Upper lobe of left lung (tissue), 6 donors: ENCODE data around the gene AHSA1. TPM values are rescaled to one million over a fixed set of nuclear protein-coding genes. Genes with fewer than 3 reads are reported as not detected.

Source experiments
- ATAC-seq, 2 donors: fragments of 200-7000 bp; cut with Tn5 transposase; one replicate each; pipeline ENCODE4 v1.9.1; 2022; ENCODE audit warnings: mild to moderate bottlenecking in 2 of 2, moderate library complexity in 2 of 2; ENCODE audit not compliant: low FRiP score in 2 of 2
- DNase-seq, 2 donors: peaks; one replicate each; pipeline ENCODE4 v3.0.0-alpha.2; 2019 to 2020
- H3K27ac ChIP-seq, 4 donors: fragments of 200-600 bp; sonication (generic); one replicate each; pipeline ENCODE4 v1.5.1; 2016 to 2019
- H3K27me3 ChIP-seq, 4 donors: fragments of 200-600 bp; sonication (generic); one replicate each; pipeline ENCODE4 v1.5.1; 2017 to 2019
- H3K36me3 ChIP-seq, 4 donors: fragments of 200-600 bp; sonication (generic); one replicate each; pipeline ENCODE4 v1.5.1; 2016 to 2019
- H3K4me1 ChIP-seq, 4 donors: fragments of 200-600 bp; sonication (generic); one replicate each; pipeline ENCODE4 v1.5.1; 2018 to 2019
- H3K4me3 ChIP-seq, 4 donors: fragments of 200-600 bp; sonication (generic); one replicate each; pipeline ENCODE4 v1.5.1; 2017 to 2019; ENCODE audit warnings: mild to moderate bottlenecking in 2 of 4, moderate library complexity in 1 of 4
- H3K9me3 ChIP-seq, 4 donors: fragments of 200-600 bp; sonication (generic); one replicate each; pipeline ENCODE4 v1.5.1; 2018 to 2019
- CTCF ChIP-seq, 6 experiments: fragments of 450-650 bp in 4 of 6; fragments of 200-600 bp in 2 of 6; sonication (generic) in 2 of 6; IDR thresholded peaks; one replicate each; pipeline ENCODE4 v1.5.1; 2016 to 2019; ENCODE audit warnings: antibody characterized with exemption in 6 of 6
- EP300 ChIP-seq, 4 donors: sonication (generic); formaldehyde crosslinking; IDR thresholded peaks; one replicate each; pipeline ENCODE4 v1.5.1; 2017; ENCODE audit warnings: antibody characterized with exemption in 4 of 4, control low read depth in 2 of 4
- POLR2A ChIP-seq, 4 donors: fragments of 450-650 bp; IDR thresholded peaks; one replicate each; pipeline ENCODE4 v1.5.1; 2016 to 2017; ENCODE audit warnings: antibody characterized with exemption in 4 of 4, mild to moderate bottlenecking in 2 of 4
- POLR2AphosphoS5 ChIP-seq, 2 donors: sonication (generic); formaldehyde crosslinking; IDR thresholded peaks; one replicate each; pipeline ENCODE4 v1.5.1; 2017; ENCODE audit warnings: antibody characterized with exemption in 2 of 2
- WGBS, 2 donors: methylation state at CpG; one replicate each; pipeline ENCODE4 v1.1.5; 2017 to 2018; 5-methylcytosine and 5-hydroxymethylcytosine counted together
- total RNA-seq, 6 donors: library from RNA; depleted of rRNA in 4 of 6; stranded (reverse); fragments of >200 nt in 4 of 6; gene quantifications; one replicate each; pipeline versions ENCODE4 v1.1.0 to v1.2.1, GENCODE V29; 2016 to 2021
- donor health status: DM: no; HTN: no; CAD: no; lungs with moderate emphysema.
- donor health status: DM: no; HTN: yes; CAD: no; lungs with severe emphysema.

The AHSA1 gene
- total RNA-seq, 6 donors from 2014 or later = 41.9 to 110 (median 93.3) TPM

DNA sequence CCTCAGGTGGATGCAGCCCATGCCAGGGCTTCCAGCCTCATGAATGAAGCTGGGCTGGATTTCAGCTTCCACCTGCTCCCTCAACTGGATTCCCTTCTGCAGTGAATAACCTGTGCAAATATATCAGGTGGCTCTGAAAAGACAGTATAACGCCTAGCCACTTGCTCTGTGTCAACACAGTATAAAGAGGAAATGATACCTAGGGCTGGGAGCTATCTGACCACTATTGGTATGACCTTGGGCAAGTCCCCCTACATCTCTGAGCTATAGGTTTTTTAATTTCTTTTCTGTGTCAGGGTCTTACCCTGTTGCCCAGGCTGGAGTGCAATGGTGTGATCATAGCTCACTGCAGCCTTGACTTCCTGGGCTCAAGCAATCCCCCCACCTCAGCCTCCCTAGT lies 20.9 kb downstream of the AHSA1 start:
- Histone ChIP-seq H3K4me1 (no peaks in the 10 kb centered on the region), H3K9me3 (no peaks in the 10 kb centered on the region), H3K4me3 (no peak overlapping the region), H3K27me3 (no peaks in the 10 kb centered on the region), H3K36me3 (no peaks in the 10 kb centered on the region), H3K27ac (no peak overlapping the region)
- ATAC-seq = no peak
- 45 to 67% methylated on average over 1 of the region's 1 CpG for WGBS, 2 donors
- TF ChIP-seq POLR2A (IDR thresholded peaks at IDR 0.05) (no peak), CTCF (IDR thresholded peaks at IDR 0.05) (no peak), POLR2AphosphoS5 (IDR thresholded peaks at IDR 0.05) (no peak), EP300 (IDR thresholded peaks at IDR 0.05) (no peak)
- no peak for DNase-seq

GRCh38 chr14:77482422-77482821 lies 24.5 kb downstream of the AHSA1 start:
- WGBS, 2 donors = 72 to 78% methylated on average over 6 to 8 of the region's 8 CpGs
- Histone ChIP-seq H3K36me3 (no peaks in the 10 kb centered on the region), H3K4me1 (no peaks in the 10 kb centered on the region), H3K9me3 (no peaks in the 10 kb centered on the region), H3K27me3 (no peaks in the 10 kb centered on the region), H3K27ac (no peak overlapping the region), H3K4me3 (no peak overlapping the region)
- DNase-seq (no peak), ATAC-seq (no peak)
- no peak for TF ChIP-seq CTCF (IDR thresholded peaks at IDR 0.05)
- TF ChIP-seq EP300 (IDR thresholded peaks at IDR 0.05) = no peak
- TF ChIP-seq POLR2AphosphoS5 (IDR thresholded peaks at IDR 0.05) = no peak
- no peak for TF ChIP-seq POLR2A (IDR thresholded peaks at IDR 0.05)

DNA sequence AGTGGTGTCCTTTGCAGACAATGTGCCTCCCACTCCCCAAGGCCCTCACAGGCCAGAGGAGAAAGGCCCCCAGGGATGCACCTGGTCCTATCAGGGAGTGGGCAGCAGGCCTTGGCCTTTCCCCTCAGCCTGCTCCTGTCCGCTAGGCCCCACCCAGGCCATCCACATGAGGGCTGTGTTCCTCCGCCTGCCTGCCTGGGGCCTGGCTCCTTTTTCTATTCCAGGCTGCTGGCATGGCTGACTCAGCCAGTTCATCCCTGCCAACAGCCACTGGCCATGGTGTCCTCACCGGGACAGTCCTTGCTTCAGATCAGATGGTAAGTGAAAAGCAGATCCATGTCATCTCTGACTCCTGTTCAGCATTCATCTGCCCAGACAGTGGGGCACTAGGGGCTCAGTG lies 27.4 kb downstream of the AHSA1 start:
- Histone ChIP-seq H3K4me3 (no peak overlapping the region), H3K9me3 (no peaks in the 10 kb centered on the region), H3K36me3 (no peaks in the 10 kb centered on the region), H3K4me1 (no peaks in the 10 kb centered on the region), H3K27me3 (no peaks in the 10 kb centered on the region), H3K27ac (no peak overlapping the region)
- DNase-seq (no peak), ATAC-seq (no peak)
- TF ChIP-seq POLR2AphosphoS5 (IDR thresholded peaks at IDR 0.05) (no peak), POLR2A (IDR thresholded peaks at IDR 0.05) (no peak), EP300 (IDR thresholded peaks at IDR 0.05) (no peak), CTCF (IDR thresholded peaks at IDR 0.05) (no peak)
- 100% methylated on average over 3 of the region's 3 CpGs; no CpG with 5 or more reads in 1 of the 2 donors for WGBS, 2 donors

GRCh38 chr14:77485901-77486678 lies 28.2 kb downstream of the AHSA1 start:
- no peak for ATAC-seq
- Histone ChIP-seq H3K36me3 (no peaks in the 10 kb centered on the region), H3K9me3 (no peaks in the 10 kb centered on the region), H3K27me3 (no peaks in the 10 kb centered on the region), H3K4me1 (no peaks in the 10 kb centered on the region), H3K4me3 (no peak overlapping the region), H3K27ac (no peak overlapping the region)
- WGBS, 2 donors = 86 to 93% methylated on average over 7 of the region's 7 CpGs
- TF ChIP-seq POLR2A (IDR thresholded peaks at IDR 0.05) = no peak
- no peak for TF ChIP-seq CTCF (IDR thresholded peaks at IDR 0.05)
- TF ChIP-seq POLR2AphosphoS5 (IDR thresholded peaks at IDR 0.05) = no peak
- DNase-seq = no peak

- DNase-seq = no peak
- no peaks in the 10 kb centered on the region for H3K9me3 ChIP-seq
- H3K36me3 ChIP-seq = no peaks in the 10 kb centered on the region
- no peak overlapping the region for H3K4me3 ChIP-seq
- H3K27me3 ChIP-seq = no peaks in the 10 kb centered on the region
- no peaks in the 10 kb centered on the region for H3K4me1 ChIP-seq
- ATAC-seq = no peak
- H3K27ac ChIP-seq = no peak overlapping the region
- 80 to 88% methylated on average over 7 of the region's 7 CpGs for WGBS, 2 donors
- no peak for TF ChIP-seq CTCF (IDR thresholded peaks at IDR 0.05)
- no peak for TF ChIP-seq POLR2AphosphoS5 (IDR thresholded peaks at IDR 0.05)
- no peak for TF ChIP-seq POLR2A (IDR thresholded peaks at IDR 0.05)
- TF ChIP-seq EP300 (IDR thresholded peaks at IDR 0.05) = no peak
Measured at GRCh38 chr14:77488558-77488957, 30.7 kb downstream of the AHSA1 start.
